ENCODE data around the gene FOLH1. TPM values are rescaled to one million over a fixed set of nuclear protein-coding genes. Genes with fewer than 3 reads are reported as not detected.
"Not testable (repeated sequence)": the region's sequence is repeated elsewhere in the genome, so short reads cannot be mapped to it uniquely, and the experiment has no call there.

Gene FOLH1
- total RNA-seq, 1 experiment from 2014 or later, result not detected

- H3K4me3 ChIP-seq, H3K27me3 ChIP-seq, H3K9me3 ChIP-seq, H3K36me3 ChIP-seq, DNase-seq: not testable (repeated sequence)
These were observed 12.4 kb downstream of the FOLH1 start for GRCh38 chr11:49196002-49196401.

GRCh38 chr11:49190287-49190686, 18.1 kb downstream of the FOLH1 start:
- H3K9me3 ChIP-seq, H3K27me3 ChIP-seq, H3K36me3 ChIP-seq, DNase-seq, H3K4me3 ChIP-seq: not testable (repeated sequence)

GRCh38 chr11:49186225-49186624, 22.2 kb downstream of the FOLH1 start:
- DNase-seq, H3K4me3 ChIP-seq, H3K36me3 ChIP-seq, H3K27me3 ChIP-seq, H3K9me3 ChIP-seq: not testable (repeated sequence)

DNA sequence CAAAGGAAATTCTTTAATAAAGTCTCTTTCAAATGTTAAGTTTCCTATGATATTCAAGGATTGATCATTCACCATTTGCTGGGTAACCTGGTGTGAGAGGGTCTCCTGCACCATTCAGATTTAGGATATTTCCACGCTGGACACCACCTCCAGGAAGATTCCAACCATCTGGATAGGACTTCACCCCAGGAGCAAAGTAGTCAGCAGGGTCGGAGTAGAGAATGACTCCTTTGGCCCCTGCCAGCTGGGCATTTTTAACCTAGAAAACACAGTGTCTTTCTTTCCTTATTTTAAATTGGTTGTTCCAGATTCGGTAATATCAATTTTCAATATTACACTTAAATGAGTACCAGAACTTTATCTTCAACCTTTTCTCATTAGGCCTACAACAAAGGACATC, 22.8 kb downstream of the FOLH1 start:
- H3K36me3 ChIP-seq, H3K4me3 ChIP-seq, H3K27me3 ChIP-seq, DNase-seq, H3K9me3 ChIP-seq: not testable (repeated sequence)

DNA sequence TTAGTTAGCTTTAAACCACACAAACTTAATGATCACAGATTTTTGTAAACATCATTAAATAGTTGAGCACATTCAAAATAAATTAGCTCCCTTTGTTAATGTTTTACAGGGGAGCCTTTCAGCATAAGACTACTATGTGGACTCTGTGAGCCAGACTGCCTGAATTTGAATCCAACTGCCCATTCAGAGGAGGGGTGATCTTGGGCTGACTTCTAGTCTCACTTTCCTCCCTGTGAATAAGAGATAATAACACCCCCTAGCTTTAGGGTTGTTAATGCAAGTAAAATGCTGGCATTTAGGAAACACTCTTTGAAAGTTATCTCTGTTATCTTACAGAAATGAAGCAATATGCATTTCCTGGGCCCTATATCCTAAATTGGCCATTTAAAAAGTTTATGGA, 23.6 kb downstream of the FOLH1 start:
- H3K36me3 ChIP-seq, DNase-seq, H3K4me3 ChIP-seq, H3K27me3 ChIP-seq, H3K9me3 ChIP-seq: not testable (repeated sequence)

- not testable (repeated sequence) for H3K36me3 ChIP-seq, H3K4me3 ChIP-seq, DNase-seq, H3K9me3 ChIP-seq, H3K27me3 ChIP-seq
These were observed 30.5 kb downstream of the FOLH1 start for GRCh38 chr11:49177936-49178335.

- not testable (repeated sequence) for H3K4me3 ChIP-seq, DNase-seq, H3K36me3 ChIP-seq, H3K27me3 ChIP-seq, H3K9me3 ChIP-seq
These were observed 33.0 kb downstream of the FOLH1 start for GRCh38 chr11:49175378-49175777.

GRCh38 chr11:49174691-49175366, 33.6 kb downstream of the FOLH1 start:
- H3K4me3 ChIP-seq, H3K9me3 ChIP-seq, H3K27me3 ChIP-seq, DNase-seq, H3K36me3 ChIP-seq: not testable (repeated sequence)

GRCh38 chr11:49171613-49172012, 36.8 kb downstream of the FOLH1 start:
- not testable (repeated sequence) for H3K9me3 ChIP-seq, H3K36me3 ChIP-seq, H3K27me3 ChIP-seq, DNase-seq, H3K4me3 ChIP-seq

DNA sequence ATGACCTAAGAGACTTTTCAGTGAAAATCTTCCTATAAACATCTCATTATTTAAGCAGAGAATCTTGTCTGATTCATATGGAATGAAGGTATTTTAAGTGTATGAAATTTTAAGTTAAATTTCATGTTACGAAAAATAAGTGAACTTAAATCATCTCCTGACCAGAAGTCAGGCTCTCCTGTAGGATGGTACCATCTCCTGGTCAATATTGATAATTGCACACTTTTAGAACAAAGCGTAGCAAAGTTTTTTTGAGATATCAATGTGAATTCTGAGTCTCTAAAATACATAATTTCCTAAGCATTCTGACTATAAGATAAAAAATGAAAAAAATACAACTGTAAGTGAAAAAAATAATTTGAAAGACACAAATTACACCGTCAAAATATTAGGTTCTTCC, 38.8 kb downstream of the FOLH1 start:
- DNase-seq, H3K4me3 ChIP-seq, H3K9me3 ChIP-seq, H3K36me3 ChIP-seq, H3K27me3 ChIP-seq: not testable (repeated sequence)

DNA sequence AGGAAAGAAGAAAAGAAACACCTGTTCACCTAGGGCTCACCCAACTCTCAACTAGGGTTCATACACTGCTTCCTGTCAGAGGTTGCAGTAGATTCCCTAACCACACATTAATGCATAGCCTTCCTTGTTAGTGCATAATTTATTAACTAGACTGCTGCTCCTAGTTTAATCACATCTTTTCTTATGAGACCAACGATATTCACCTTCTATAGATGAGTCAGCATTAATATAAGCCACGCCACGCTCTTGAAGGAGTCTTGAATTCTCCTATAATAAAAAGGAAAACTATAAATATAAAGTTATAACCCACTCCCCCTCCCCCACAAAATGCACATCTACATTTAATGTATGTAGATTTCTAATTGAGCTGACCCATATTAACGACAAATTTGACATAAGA, 39.4 kb downstream of the FOLH1 start:
- not testable (repeated sequence) for DNase-seq, H3K4me3 ChIP-seq

GRCh38 chr11:49151211-49151610, 57.2 kb downstream of the FOLH1 start:
- no peaks in the 10 kb centered on the region for H3K9me3 ChIP-seq
- no peaks in the 10 kb centered on the region for H3K27me3 ChIP-seq
- no peak for DNase-seq
- no peaks in the 10 kb centered on the region for H3K36me3 ChIP-seq
- H3K4me3 ChIP-seq, result no peak overlapping the region

More for the DNA sequence above, 39.4 kb downstream of the FOLH1 start:
- H3K27me3 ChIP-seq, H3K36me3 ChIP-seq, H3K9me3 ChIP-seq: not testable (repeated sequence)

GRCh38 chr11:49102356-49102755, 106.0 kb downstream of the FOLH1 start:
- not testable (repeated sequence) for H3K4me3 ChIP-seq, H3K27me3 ChIP-seq, H3K9me3 ChIP-seq, H3K36me3 ChIP-seq, DNase-seq

Other genes with a start within 250 kb of the FOLH1 start
- not detected in 2 replicates for gene TRIM51G, start 224.7 kb downstream of the FOLH1 start, total RNA-seq (2014; rRNA removed; shearing (Covaris generic); ENCODE audit: low replicate concordance)
- not detected in 2 replicates for gene TRIM49B, start 179.8 kb downstream of the FOLH1 start, total RNA-seq (2014; rRNA removed; shearing (Covaris generic); ENCODE audit: low replicate concordance)
- gene TRIM64C, start 149.5 kb downstream of the FOLH1 start, total RNA-seq (2014; rRNA removed; shearing (Covaris generic); ENCODE audit: low replicate concordance), result not detected in 2 replicates

Data from MG63 (cell line).